PC-9 (cell line): Measurements from ENCODE around the gene PWP2. TPM values are rescaled to one million over a fixed set of nuclear protein-coding genes. Genes with fewer than 3 reads are reported as not detected.
"Not testable (repeated sequence)": the region's sequence is repeated elsewhere in the genome, so short reads cannot be mapped to it uniquely, and the experiment has no call there.

Experiments
- BruUV-seq: library from RNA; stranded (reverse); fragments of 400-500 nt; replicated peaks from 2 replicates; lab custom pipeline; 2021; lab: Mats Ljungman, UMichigan
- CTCF ChIA-PET: fragments of 300-600 bp; sonication (Branson Sonifier 250); formaldehyde crosslinking; loops from one replicate; lab custom pipeline; 2022; ENCODE audit warnings: antibody characterized with exemption; lab: Charles Lee
- POLR2A ChIA-PET: fragments of 300-600 bp; sonication (Branson Sonifier 250); formaldehyde crosslinking; loops from one replicate; lab custom pipeline; 2022; ENCODE audit warnings: antibody characterized with exemption; ENCODE audit not compliant: unreplicated experiment; lab: Charles Lee
- DNase-seq, 2 experiments: peaks; one replicate each; pipeline versions ENCODE4 v3.0.0 to v3.0.0-alpha.2; 2015 to 2022; ENCODE audit warnings: mixed read lengths in 1 of 2
- H2AFZ ChIP-seq: fragments of 200-600 bp; sonication (generic); 2 replicates; pipeline ENCODE4 v1.8.1; 2017; ENCODE audit warnings: antibody characterized with exemption
- H3F3A ChIP-seq: fragments of 200-600 bp; sonication (generic); 2 replicates; pipeline ENCODE4 v1.8.1; 2017; ENCODE audit warnings: antibody characterized with exemption, mild to moderate bottlenecking, low read depth; ENCODE audit not compliant: insufficient read depth
- H3K27ac ChIP-seq: fragments of 200-600 bp; sonication (generic); 2 replicates; pipeline ENCODE4 v1.6.1; 2016; ENCODE audit warnings: mixed run types
- H3K27me3 ChIP-seq: fragments of 200-600 bp; sonication (generic); 2 replicates; pipeline ENCODE4 v1.6.1; 2016; ENCODE audit warnings: low read depth, mixed run types; ENCODE audit not compliant: insufficient read depth
- H3K36me3 ChIP-seq: fragments of 200-600 bp; sonication (generic); 2 replicates; pipeline ENCODE4 v1.6.1; 2016; ENCODE audit warnings: low read depth, mixed run types
- H3K4me1 ChIP-seq: fragments of 200-600 bp; sonication (generic); replicated peaks from 2 replicates; pipeline ENCODE4 v1.6.1; 2016; ENCODE audit warnings: mixed run types; ENCODE audit not compliant: insufficient read depth
- H3K4me2 ChIP-seq: fragments of 200-600 bp; sonication (generic); 2 replicates; pipeline ENCODE4 v1.6.1; 2017; ENCODE audit warnings: mixed run types
- H3K4me3 ChIP-seq: fragments of 200-600 bp; sonication (generic); 2 replicates; pipeline ENCODE4 v1.6.1; 2016; ENCODE audit warnings: mixed run types
- H3K79me2 ChIP-seq: fragments of 200-600 bp; sonication (generic); 2 replicates; pipeline ENCODE4 v1.6.1; 2017; ENCODE audit warnings: low read depth, mixed run types
- H3K9me2 ChIP-seq: fragments of 200-600 bp; sonication (generic); 2 replicates; pipeline ENCODE4 v1.8.1; 2017; ENCODE audit warnings: mild to moderate bottlenecking; ENCODE audit not compliant: insufficient read depth
- H3K9me3 ChIP-seq: fragments of 200-600 bp; sonication (generic); 2 replicates; pipeline ENCODE4 v1.8.1; 2016; ENCODE audit warnings: low read depth; ENCODE audit not compliant: insufficient read depth
- H4K20me1 ChIP-seq: fragments of 200-600 bp; sonication (generic); 2 replicates; pipeline ENCODE4 v1.8.1; 2017; ENCODE audit not compliant: insufficient read depth
- CTCF ChIP-seq: fragments of 200-600 bp; sonication (generic); conservative IDR thresholded peaks from 2 replicates; pipeline ENCODE4 v1.6.1; 2017; ENCODE audit warnings: mixed run types, antibody characterized with exemption, mild to moderate bottlenecking, moderate library complexity
- EZH2 ChIP-seq: fragments of 200-600 bp; sonication (generic); IDR thresholded peaks from 2 replicates; pipeline ENCODE4 v1.8.0; 2017; ENCODE audit warnings: antibody characterized with exemption, low read depth
- intact Hi-C: fragments of 100-400 bp; cut with micrococcal nuclease; formaldehyde crosslinking; loops from one replicate; pipeline ENCODE4 v1.10.0; 2022; ENCODE audit not compliant: unreplicated experiment
- total RNA-seq: library from RNA; stranded (reverse); gene quantifications from 2 replicates; pipeline ENCODE4 v1.2.3, GENCODE V29; 2021

Gene PWP2
- total RNA-seq, 1 experiment from 2014 or later, result 22.6 TPM

- H3K36me3 ChIP-seq, result peaks cover 4% of the 10 kb centered on the region; the same call in 1 of the 2 replicates
- ChIA-PET POLR2A (no interaction called here), CTCF (no interaction called here)
- no peaks in the 10 kb centered on the region for H3K9me3 ChIP-seq
- H4K20me1 ChIP-seq, result no peaks in the 10 kb centered on the region
- no peak overlapping the region for H3K4me2 ChIP-seq
- H2AFZ ChIP-seq, result no peak overlapping the region
- intact Hi-C loops, result no loop called here
- BruUV-seq, result no TSS peak
- no peaks in the 10 kb centered on the region for H3K27me3 ChIP-seq
- no peaks in the 10 kb centered on the region for H3K79me2 ChIP-seq
- no peak for DNase-seq
- H3K27ac ChIP-seq, result no peak overlapping the region
- no peaks in the 10 kb centered on the region for H3K4me1 ChIP-seq
- H3F3A ChIP-seq, result no peaks in the 10 kb centered on the region
- no peak for TF ChIP-seq CTCF
- no peak for TF ChIP-seq EZH2
- no peak overlapping the region for H3K4me3 ChIP-seq
- no peaks in the 10 kb centered on the region for H3K9me2 ChIP-seq
Measured at GRCh38 chr21:44094832-44095231, 12.4 kb upstream of the PWP2 start.

GRCh38 chr21:44098507-44098906, 8.7 kb upstream of the PWP2 start:
- H3K4me2 ChIP-seq, POLR2A ChIA-PET, H3K4me3 ChIP-seq, H3F3A ChIP-seq, CTCF ChIA-PET, DNase-seq, H3K9me3 ChIP-seq, H3K4me1 ChIP-seq, H2AFZ ChIP-seq, H3K9me2 ChIP-seq, H3K36me3 ChIP-seq, intact Hi-C loops, H4K20me1 ChIP-seq, H3K79me2 ChIP-seq, H3K27ac ChIP-seq, BruUV-seq, H3K27me3 ChIP-seq: not testable (repeated sequence)

- not testable (repeated sequence) for BruUV-seq, H3K27ac ChIP-seq
Measured at GRCh38 chr21:44098964-44099363, 8.2 kb upstream of the PWP2 start.

GRCh38 chr21:44107589-44107988, 390 bp downstream of the PWP2 start:
- intact Hi-C loops, H4K20me1 ChIP-seq, BruUV-seq, H3K4me1 ChIP-seq, H3K9me3 ChIP-seq, H3K27ac ChIP-seq, POLR2A ChIA-PET, H3K27me3 ChIP-seq, CTCF ChIA-PET, H3K79me2 ChIP-seq, H3K4me2 ChIP-seq, H3K36me3 ChIP-seq, H3K9me2 ChIP-seq, H2AFZ ChIP-seq, H3F3A ChIP-seq, DNase-seq: not testable (repeated sequence)
- peak overlapping the region; percentile 41; the same call in 1 of the 2 replicates for H3K4me3 ChIP-seq

More at GRCh38 chr21:44098964-44099363, 8.2 kb upstream of the PWP2 start:
- H3F3A ChIP-seq, H3K79me2 ChIP-seq, H3K4me2 ChIP-seq, CTCF ChIA-PET, H3K36me3 ChIP-seq, POLR2A ChIA-PET, H2AFZ ChIP-seq, H3K9me2 ChIP-seq, H3K9me3 ChIP-seq, H3K4me1 ChIP-seq, H4K20me1 ChIP-seq, H3K4me3 ChIP-seq, H3K27me3 ChIP-seq, DNase-seq, intact Hi-C loops: not testable (repeated sequence)

GRCh38 chr21:44113702-44114371, 6.6 kb downstream of the PWP2 start:
- CTCF ChIA-PET, H3K4me2 ChIP-seq, H3K36me3 ChIP-seq, intact Hi-C loops, H3K4me3 ChIP-seq, BruUV-seq, H3K9me3 ChIP-seq, H3K27me3 ChIP-seq, POLR2A ChIA-PET, H3F3A ChIP-seq, H3K27ac ChIP-seq, H3K79me2 ChIP-seq, DNase-seq, H3K4me1 ChIP-seq, H2AFZ ChIP-seq, H4K20me1 ChIP-seq, H3K9me2 ChIP-seq: not testable (repeated sequence)

- POLR2A ChIA-PET, BruUV-seq: not testable (repeated sequence)
Measured at GRCh38 chr21:44122131-44122530, 14.9 kb downstream of the PWP2 start.

More at GRCh38 chr21:44122131-44122530, 14.9 kb downstream of the PWP2 start:
- H3K4me3 ChIP-seq, intact Hi-C loops, H3K9me3 ChIP-seq, H4K20me1 ChIP-seq, DNase-seq, H3K27ac ChIP-seq, H3F3A ChIP-seq, H3K4me2 ChIP-seq, CTCF ChIA-PET, H3K36me3 ChIP-seq, H2AFZ ChIP-seq, H3K79me2 ChIP-seq, H3K4me1 ChIP-seq, H3K27me3 ChIP-seq, H3K9me2 ChIP-seq: not testable (repeated sequence)
